ENCODE data around the gene OTOF.

DNA sequence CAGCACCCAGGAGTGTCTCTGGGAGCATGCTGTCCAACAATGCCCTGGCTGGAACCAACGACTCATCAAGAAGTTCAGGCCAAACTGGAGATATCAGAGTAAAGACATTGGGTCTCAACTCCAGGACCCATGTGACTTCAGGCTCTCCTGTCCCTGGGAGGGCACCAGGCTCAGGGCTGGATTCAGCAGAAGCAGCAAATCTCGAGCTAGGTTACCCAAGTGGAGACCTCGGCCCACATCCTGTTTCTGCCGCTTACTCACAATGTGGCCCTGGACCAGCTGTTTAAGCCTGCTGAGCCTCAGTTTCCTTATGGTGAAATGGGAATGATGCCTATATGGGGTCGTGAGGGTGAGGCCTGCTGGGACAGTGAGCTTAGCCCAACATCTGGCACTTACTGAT, 9.3 kb upstream of the OTOF start:
- no peak for TF ChIP-seq CTCF (conservative IDR thresholded peaks at IDR 0.05; ENCODE audit: low read depth, low read length)
- TF ChIP-seq, protein P1, sequence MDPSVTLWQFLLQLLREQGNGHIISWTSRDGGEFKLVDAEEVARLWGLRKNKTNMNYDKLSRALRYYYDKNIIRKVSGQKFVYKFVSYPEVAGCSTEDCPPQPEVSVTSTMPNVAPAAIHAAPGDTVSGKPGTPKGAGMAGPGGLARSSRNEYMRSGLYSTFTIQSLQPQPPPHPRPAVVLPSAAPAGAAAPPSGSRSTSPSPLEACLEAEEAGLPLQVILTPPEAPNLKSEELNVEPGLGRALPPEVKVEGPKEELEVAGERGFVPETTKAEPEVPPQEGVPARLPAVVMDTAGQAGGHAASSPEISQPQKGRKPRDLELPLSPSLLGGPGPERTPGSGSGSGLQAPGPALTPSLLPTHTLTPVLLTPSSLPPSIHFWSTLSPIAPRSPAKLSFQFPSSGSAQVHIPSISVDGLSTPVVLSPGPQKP (IDR thresholded peaks at IDR 0.05; ENCODE audit: borderline replicate concordance, low read depth, low read length): no peak
- no peak for TF ChIP-seq MXI1 (IDR thresholded peaks at IDR 0.05; ENCODE audit: borderline replicate concordance, low read depth, low read length)
- no peak for TF ChIP-seq RFX5 (IDR thresholded peaks at IDR 0.05; ENCODE audit: low read depth, low read length)
- no peak for TF ChIP-seq CEBPB (IDR thresholded peaks at IDR 0.05; ENCODE audit: low read depth, low read length)
- no peak for TF ChIP-seq RAD21 (IDR thresholded peaks at IDR 0.05; ENCODE audit: low read length)
- no peak for TF ChIP-seq POLR2A (IDR thresholded peaks at IDR 0.05; ENCODE audit: low read depth, low read length)
- TF ChIP-seq MAFK (IDR thresholded peaks at IDR 0.05; ENCODE audit: low read depth, low read length): no peak
- TF ChIP-seq BHLHE40 (IDR thresholded peaks at IDR 0.05; ENCODE audit: low read depth, low read length): no peak
- TF ChIP-seq SMC3 (IDR thresholded peaks at IDR 0.05; ENCODE audit: low read depth, low read length): no peak
- TF ChIP-seq RCOR1 (IDR thresholded peaks at IDR 0.05; ENCODE audit: insufficient replicate concordance, low read length): no peak
- no peak for TF ChIP-seq CHD1 (IDR thresholded peaks at IDR 0.05; ENCODE audit: low read depth, low read length)
- TF ChIP-seq, protein P2, sequence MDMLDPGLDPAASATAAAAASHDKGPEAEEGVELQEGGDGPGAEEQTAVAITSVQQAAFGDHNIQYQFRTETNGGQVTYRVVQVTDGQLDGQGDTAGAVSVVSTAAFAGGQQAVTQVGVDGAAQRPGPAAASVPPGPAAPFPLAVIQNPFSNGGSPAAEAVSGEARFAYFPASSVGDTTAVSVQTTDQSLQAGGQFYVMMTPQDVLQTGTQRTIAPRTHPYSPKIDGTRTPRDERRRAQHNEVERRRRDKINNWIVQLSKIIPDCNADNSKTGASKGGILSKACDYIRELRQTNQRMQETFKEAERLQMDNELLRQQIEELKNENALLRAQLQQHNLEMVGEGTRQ (IDR thresholded peaks at IDR 0.05; ENCODE audit: low read depth, low read length): no peak
- no peak for TF ChIP-seq FOS (IDR thresholded peaks at IDR 0.05; ENCODE audit: low read depth, low read length)
